HUES48 (cell line): Measurements from ENCODE around the gene NFYC.
A peak's percentile ranks its signal among the peaks of the same experiment; 100 is the strongest.

Experiments
- H3K27ac ChIP-seq: one replicate; pipeline ENCODE4 v1.7.0; 2013; ENCODE audit warnings: low read depth, low read length, inconsistent platforms
- H3K27me3 ChIP-seq: 2 replicates; pipeline ENCODE4 v1.6.1; 2013; ENCODE audit warnings: mild to moderate bottlenecking, low read length; ENCODE audit not compliant: control insufficient read depth, insufficient read depth
- H3K36me3 ChIP-seq: 2 replicates; pipeline ENCODE4 v1.6.1; 2013; ENCODE audit warnings: low read length; ENCODE audit not compliant: control insufficient read depth, insufficient read depth
- H3K4me1 ChIP-seq: 2 replicates; pipeline ENCODE4 v1.6.1; 2013; ENCODE audit warnings: mild to moderate bottlenecking, low read length; ENCODE audit not compliant: control insufficient read depth, insufficient read depth
- H3K4me3 ChIP-seq: 2 replicates; pipeline ENCODE4 v1.5.1; 2013; ENCODE audit warnings: mild to moderate bottlenecking, low read depth, low read length
- H3K9ac ChIP-seq: 2 replicates; pipeline ENCODE4 v1.6.1; 2013; ENCODE audit warnings: mild to moderate bottlenecking, low read depth, low read length, moderate library complexity
- H3K9me3 ChIP-seq: 2 replicates; pipeline ENCODE4 v1.6.1; 2013; ENCODE audit warnings: low read length; ENCODE audit not compliant: control insufficient read depth, insufficient read depth

The NFYC gene

DNA sequence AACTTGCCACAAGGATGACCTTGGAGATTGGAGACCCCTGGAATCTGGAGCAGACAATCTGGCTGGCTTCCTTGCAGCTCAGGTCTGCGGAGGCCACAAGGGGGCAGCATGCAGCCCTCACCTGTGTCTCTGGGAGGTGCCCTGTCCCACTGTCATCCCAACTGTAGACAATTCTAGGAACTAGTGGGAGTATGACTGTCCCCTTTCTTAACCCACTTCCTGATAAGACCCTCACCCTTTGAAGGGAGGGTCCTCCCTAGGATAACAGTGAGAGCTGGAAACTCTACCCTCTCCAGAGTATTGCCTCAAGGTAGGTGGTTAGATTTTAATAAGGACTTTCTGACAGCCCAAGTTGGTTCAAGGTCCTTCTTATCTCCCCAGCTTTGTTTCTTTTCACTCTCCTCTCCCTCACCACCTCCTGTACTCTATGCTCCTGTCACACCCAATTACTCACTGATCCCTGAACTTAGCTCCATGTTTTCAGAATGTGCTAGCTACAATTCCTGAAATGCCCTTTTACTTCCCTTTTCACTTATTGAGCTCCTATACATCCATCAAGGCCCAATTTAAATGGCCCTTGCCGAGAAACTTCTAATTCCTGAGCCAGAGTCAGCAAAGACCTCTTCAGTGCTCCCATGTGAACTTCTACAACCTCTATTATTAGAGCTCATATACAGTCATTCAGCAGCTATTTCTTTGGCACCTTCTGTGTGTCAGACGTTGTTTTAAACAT is 82.9 kb downstream of the NFYC start:
- Histone ChIP-seq H3K27me3 (no peaks in the 10 kb centered on the region), H3K27ac (peak overlapping the region; percentile 82)

DNA sequence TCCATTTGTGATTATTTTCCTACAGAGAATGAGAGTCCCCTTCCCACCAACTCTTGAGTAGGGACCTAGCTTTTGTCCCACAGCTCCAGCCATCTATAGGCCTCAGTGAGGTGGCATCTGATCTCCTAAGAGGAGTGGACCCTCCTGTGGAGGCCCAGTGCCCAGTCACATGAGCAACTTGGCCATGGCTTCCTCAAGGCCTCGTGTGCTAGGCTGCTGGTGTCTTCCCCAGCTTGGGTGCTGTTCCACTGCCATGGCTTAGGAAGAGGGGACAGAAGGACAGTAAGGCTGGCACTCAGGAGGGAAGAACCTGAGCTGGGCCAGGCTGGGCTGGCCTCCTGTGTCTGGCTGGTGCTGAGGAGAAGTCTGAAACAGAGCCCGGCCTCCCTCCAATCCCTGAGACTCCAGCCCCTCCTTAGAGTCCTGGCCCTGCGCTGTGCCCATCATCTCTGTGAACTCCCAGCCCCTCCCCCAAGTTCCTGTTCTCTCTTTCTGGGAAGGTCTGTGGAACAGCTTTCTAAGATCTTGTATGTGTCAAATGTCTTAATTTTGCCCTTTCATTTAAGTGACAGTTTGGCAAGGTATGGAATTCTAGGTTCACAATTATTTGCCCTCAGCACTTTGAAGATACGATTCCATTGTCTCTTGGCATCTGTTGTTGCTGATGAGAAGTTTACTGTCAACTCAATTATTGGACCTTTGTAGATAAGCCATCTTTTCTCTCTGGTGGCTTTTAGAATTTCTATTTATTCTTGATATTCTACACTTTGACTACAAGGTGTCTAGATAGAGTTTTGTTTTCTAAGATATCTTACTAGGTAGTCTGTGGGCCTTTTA is 85.0 kb downstream of the NFYC start:
- Histone ChIP-seq H3K27ac (no peak overlapping the region), H3K9me3 (peaks cover 2% of the 10 kb centered on the region; the same call in 1 of the 2 replicates), H3K27me3 (peaks cover 9% of the 10 kb centered on the region)

More for the DNA sequence above, 82.9 kb downstream of the NFYC start:
- H3K36me3 ChIP-seq = peaks cover 28% of the 10 kb centered on the region
- H3K4me1 ChIP-seq = peaks cover 19% of the 10 kb centered on the region
- no peak overlapping the region for H3K4me3 ChIP-seq
- H3K9ac ChIP-seq = no peak overlapping the region
- peaks cover 2% of the 10 kb centered on the region; the same call in 1 of the 2 replicates for H3K9me3 ChIP-seq

DNA sequence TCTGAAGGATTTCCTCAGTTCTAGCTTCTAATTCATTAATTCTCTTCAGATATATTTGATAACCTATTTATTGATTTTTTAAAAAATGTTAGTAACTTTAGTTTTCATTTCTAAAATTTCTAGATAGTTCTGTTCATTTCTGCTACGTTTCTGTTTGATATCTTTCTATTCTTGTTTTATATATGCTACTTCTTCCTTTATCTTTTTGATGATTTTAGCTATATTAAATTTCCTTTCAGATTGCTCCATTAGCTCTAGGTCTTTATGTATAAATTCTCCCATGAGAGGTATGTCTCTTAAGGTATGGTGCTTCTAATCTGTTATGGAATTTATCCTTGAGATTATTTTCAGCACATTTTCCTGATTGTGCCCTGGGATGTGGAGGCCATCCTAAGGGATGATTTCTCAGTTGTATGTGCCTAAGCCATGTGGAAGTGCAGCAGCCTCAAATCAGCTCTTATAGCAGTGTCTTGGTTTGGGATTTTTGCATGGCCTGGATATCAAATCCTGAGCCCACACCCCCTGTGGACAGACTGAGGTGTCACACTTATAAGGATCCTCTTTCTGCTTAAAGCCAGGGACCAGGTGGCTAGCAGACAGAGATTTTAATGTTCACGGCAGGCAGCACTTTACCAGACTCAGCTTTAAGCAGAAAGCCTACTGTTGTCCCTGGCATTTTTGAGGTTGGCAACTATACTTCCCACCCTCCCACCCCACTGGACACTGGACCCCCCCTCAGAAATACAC is 85.9 kb downstream of the NFYC start:
- no peak overlapping the region for H3K4me3 ChIP-seq
- no peaks in the 10 kb centered on the region for H3K36me3 ChIP-seq
- peaks cover 2% of the 10 kb centered on the region; the same call in 1 of the 2 replicates for H3K9me3 ChIP-seq
- no peak overlapping the region for H3K27ac ChIP-seq
- no peak overlapping the region for H3K9ac ChIP-seq
- H3K4me1 ChIP-seq = peaks cover 16% of the 10 kb centered on the region
- H3K27me3 ChIP-seq = peaks cover 18% of the 10 kb centered on the region

More for the DNA sequence above, 85.0 kb downstream of the NFYC start:
- peaks cover 8% of the 10 kb centered on the region; the same call in 1 of the 2 replicates for H3K36me3 ChIP-seq
- peaks cover 19% of the 10 kb centered on the region for H3K4me1 ChIP-seq
- no peak overlapping the region for H3K9ac ChIP-seq
- H3K4me3 ChIP-seq = no peak overlapping the region

DNA sequence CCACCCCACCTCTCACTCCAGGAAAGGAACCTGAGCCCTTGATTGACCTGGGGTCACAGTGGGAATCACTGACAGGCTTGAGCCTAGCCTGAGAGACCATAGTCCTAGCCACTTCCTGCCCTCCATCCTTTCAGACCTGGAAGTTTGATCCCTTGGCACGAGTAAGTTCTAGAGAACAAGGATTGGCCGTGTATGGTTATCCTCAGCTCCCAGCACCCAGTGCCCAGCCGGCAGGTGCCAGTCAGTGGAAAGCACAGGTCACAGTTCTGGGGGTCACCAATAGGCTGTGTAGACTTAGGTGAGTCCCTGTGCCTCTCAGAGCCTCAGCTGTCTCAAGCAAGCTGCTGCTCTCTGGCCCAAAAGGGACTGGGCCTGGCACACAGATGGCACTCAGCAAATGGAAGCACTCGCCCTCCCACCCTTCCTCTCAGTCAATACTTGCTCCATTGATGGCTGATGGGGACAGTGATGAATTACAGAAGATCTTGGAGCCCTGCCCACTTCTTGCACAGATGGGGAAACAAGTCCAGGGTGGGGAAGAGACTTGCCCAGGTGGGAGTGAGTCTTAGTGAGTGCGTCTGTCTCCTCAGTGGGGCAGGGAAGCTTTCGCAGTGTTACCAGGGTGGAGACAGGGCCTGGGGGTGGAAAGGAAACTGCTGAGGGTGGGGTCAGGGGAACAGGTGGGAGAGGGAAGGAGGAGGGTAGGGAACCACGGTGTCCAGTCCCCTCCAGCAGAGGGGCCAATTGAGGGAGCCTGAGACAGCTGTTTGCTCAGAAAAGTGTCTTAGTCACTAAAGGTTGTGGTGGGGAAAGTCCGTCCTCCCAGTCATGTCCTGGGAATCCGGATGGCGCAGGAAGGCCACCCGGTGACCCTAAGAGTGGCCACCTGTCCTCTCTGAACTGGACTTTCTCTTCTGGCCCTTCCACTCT is 89.4 kb downstream of the NFYC start:
- H3K4me3 ChIP-seq = no peak overlapping the region
- peaks cover 42% of the 10 kb centered on the region for H3K27me3 ChIP-seq
- no peaks in the 10 kb centered on the region for H3K36me3 ChIP-seq
- no peak overlapping the region for H3K27ac ChIP-seq
- no peak overlapping the region for H3K9ac ChIP-seq
- H3K4me1 ChIP-seq = peaks cover 9% of the 10 kb centered on the region
- H3K9me3 ChIP-seq = peaks cover 2% of the 10 kb centered on the region; the same call in 1 of the 2 replicates

DNA sequence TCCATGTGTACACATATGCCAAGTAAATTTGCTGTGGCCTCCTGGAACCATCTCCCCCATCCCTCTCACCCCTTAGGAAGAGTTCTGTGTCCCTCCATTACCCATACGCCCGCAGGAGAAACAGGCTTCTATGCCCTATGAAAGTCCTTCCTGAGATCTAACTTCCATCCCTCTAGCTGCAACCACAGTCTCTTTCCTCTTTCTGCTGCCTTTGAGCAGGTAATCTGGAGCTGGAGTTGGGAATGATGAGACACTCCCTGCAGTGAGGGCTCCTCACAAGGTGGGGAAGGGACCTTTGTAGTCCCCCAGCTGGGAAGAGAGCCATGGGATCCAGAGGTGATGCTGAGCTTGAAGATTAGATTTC is 90.1 kb downstream of the NFYC start:
- H3K36me3 ChIP-seq = no peaks in the 10 kb centered on the region
- peaks cover 9% of the 10 kb centered on the region for H3K4me1 ChIP-seq
- H3K27ac ChIP-seq = no peak overlapping the region
- H3K27me3 ChIP-seq = peaks cover 42% of the 10 kb centered on the region
- peaks cover 2% of the 10 kb centered on the region; the same call in 1 of the 2 replicates for H3K9me3 ChIP-seq
- no peak overlapping the region for H3K9ac ChIP-seq
- no peak overlapping the region for H3K4me3 ChIP-seq

DNA sequence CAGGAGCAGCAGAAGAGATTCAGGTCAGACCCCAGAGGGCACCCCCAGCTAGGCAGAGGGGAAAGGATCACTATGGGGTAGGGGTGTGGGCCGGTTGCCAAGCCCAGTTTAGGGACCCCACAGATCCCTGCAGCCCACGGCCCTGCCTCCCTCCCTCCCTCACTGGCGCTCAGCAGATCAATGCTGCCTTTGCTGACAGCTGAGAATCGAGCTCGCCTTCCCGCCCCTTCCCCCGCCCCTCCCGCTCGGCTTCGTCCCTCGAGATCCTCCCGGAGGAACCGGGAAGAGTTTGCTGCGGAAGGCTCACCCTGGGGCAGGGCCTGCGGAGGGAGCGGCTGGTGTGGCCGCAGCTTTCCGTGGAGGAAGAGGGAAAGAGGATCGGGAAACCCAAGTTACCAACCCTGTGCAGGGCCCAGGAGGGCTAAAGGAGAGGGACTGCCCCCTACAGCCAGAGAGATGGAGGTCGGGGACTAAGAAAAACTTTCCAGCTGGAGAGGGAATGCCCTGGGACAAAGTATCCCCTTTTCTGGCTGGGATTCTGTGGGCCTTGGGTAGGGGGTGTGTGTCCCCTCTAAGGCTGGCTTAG is 91.0 kb downstream of the NFYC start:
- H3K27ac ChIP-seq = no peak overlapping the region
- no peak overlapping the region for H3K9ac ChIP-seq
- H3K4me3 ChIP-seq = peak overlapping the region; percentile 68
- H3K27me3 ChIP-seq = peaks cover 42% of the 10 kb centered on the region
- peaks cover 9% of the 10 kb centered on the region for H3K4me1 ChIP-seq
- no peaks in the 10 kb centered on the region for H3K9me3 ChIP-seq
- H3K36me3 ChIP-seq = no peaks in the 10 kb centered on the region

DNA sequence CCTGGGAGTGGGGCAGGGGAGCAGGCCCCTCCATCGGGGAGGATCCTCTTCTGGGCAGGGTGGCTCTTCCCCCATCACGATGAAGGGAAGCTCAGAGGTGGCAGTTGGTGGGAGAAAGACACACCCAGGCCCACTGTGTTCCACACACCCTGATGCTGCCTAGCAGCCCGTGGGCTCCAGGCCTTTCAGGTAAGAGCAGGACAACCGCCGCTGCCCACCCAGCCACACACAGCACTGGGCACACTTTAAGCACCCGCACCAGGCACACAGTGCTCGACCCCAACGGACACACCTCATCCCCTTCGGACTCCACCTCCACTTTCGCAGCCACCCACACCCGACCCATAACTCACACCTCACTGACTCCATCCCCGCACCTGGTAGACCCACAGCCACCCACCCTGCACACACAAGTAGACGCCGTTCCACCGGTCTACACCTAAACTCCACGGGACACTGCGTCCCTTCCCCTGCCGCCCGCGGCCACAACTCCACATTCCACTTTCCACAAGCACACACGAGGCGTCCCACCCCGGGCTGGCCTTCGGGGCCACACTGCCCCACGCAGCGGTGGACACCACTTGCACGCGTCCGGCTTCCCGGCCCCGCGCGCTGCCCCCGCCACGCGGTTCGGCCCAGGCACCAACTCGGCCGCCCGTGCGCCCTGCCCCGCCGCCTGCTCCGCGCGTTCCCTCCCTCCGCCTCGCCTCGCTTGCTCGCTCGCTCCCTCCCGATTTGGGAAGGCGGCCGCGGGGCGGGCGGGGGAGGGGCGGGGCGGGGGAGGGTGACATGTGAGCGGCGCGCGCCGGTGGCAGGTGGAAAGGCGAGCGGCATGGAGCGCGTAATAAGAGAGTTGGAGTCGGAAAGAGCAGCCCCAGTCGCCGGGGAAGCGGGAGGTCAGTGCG is 91.7 kb downstream of the NFYC start, which contains the start of gene KCNQ4:
Gene KCNQ4, plus strand, starts transcription at position 787 of the 905 bp plus-strand sequence. CDS start 307 bp downstream, outside the sequence.
- peaks cover 42% of the 10 kb centered on the region for H3K27me3 ChIP-seq

DNA sequence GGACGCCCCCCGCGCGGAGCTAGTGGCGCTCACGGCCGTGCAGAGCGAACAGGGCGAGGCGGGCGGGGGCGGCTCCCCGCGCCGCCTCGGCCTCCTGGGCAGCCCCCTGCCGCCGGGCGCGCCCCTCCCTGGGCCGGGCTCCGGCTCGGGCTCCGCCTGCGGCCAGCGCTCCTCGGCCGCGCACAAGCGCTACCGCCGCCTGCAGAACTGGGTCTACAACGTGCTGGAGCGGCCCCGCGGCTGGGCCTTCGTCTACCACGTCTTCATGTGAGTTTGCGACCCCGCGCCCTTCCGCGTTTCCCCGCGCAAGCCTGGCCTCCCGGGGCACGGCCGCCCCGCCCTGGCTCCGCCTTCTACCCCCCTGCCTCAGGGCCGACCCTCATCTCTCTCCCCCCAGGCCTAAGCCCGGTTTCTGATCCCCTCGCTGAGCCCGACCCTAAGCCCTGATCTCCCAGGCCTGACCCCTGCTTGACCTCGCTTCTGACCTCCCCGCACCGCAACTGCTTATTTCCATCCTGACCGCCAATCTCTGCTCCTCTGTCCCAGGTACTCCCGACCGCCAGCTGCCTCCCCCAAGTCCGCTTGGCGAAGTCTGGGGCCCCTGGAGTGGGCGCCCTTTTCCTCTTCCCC is 92.8 kb downstream of the NFYC start:
- peaks cover 42% of the 10 kb centered on the region for H3K27me3 ChIP-seq
- H3K9ac ChIP-seq = no peak overlapping the region
- H3K4me3 ChIP-seq = peak overlapping the region; percentile 55; the same call in 1 of the 2 replicates
- H3K4me1 ChIP-seq = peaks cover 6% of the 10 kb centered on the region
- no peaks in the 10 kb centered on the region for H3K36me3 ChIP-seq
- no peak overlapping the region for H3K27ac ChIP-seq
- H3K9me3 ChIP-seq = no peaks in the 10 kb centered on the region

More for the DNA sequence above, 91.7 kb downstream of the NFYC start, which contains the start of gene KCNQ4:
- no peak within 1 kb of the TSS for H3K27ac ChIP-seq
- peaks cover 9% of the 10 kb centered on the region for H3K4me1 ChIP-seq
- H3K9ac ChIP-seq = no peak within 1 kb of the TSS
- H3K9me3 ChIP-seq = no peaks in the 10 kb centered on the region
- peak within 1 kb of the TSS; percentile 68 for H3K4me3 ChIP-seq
- H3K36me3 ChIP-seq = no peaks in the 10 kb centered on the region

DNA sequence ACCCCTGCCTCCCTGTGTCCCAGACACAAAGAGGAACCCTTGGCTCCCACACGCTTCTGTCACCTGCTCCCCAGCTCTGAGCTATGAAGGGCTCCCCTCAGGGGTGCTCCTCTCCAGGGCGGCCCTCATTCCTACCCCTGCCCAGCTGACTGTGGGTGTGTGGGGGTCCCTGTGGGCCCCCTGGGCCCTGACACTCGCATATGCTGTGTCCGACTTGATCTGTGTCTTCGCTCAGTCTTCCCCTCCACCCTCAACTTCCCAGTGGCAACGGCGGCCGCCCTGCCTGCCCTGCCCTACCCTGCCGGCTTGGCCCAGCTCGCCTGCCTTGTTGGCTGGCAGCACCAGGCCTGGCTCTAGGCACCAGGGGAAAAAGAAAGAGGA is 93.3 kb downstream of the NFYC start:
- no peaks in the 10 kb centered on the region for H3K36me3 ChIP-seq
- no peak overlapping the region for H3K27ac ChIP-seq
- no peaks in the 10 kb centered on the region for H3K9me3 ChIP-seq
- peaks cover 42% of the 10 kb centered on the region for H3K27me3 ChIP-seq
- peak overlapping the region; percentile 55; the same call in 1 of the 2 replicates for H3K4me3 ChIP-seq
- H3K4me1 ChIP-seq = peaks cover 6% of the 10 kb centered on the region
- H3K9ac ChIP-seq = no peak overlapping the region
